ENCODE data around the gene ROBO1. TPM values are rescaled to one million over a fixed set of nuclear protein-coding genes. Genes with fewer than 3 reads are reported as not detected.

The ROBO1 gene
- total RNA-seq, 2 experiments from 2014 or later, result 3.0 to 3.1 TPM

- Mint-ChIP-seq H3K4me3 (no peak overlapping the region), H3K27me3 (ENCODE audit: low read depth) (no peaks in the 10 kb centered on the region), H3K4me1 (ENCODE audit: low read depth) (no peaks in the 10 kb centered on the region), H3K27ac (no peak overlapping the region), H3K9me3 (ENCODE audit: insufficient read depth) (no peaks in the 10 kb centered on the region), H3K36me3 (ENCODE audit: low read depth) (no peaks in the 10 kb centered on the region)
- DNase-seq, result no peak
- ChIA-PET CTCF (no interaction called here), POLR2A (no interaction called here)
- no peak for ATAC-seq
Measured at GRCh38 chr3:78847603-78848002, 920.2 kb downstream of the ROBO1 start.

GRCh38 chr3:78847203-78847602 is 920.6 kb downstream of the ROBO1 start:
- H3K4me3 Mint-ChIP-seq, result no peak overlapping the region
- CTCF ChIA-PET, result no interaction called here
- no peaks in the 10 kb centered on the region for H3K4me1 Mint-ChIP-seq (ENCODE audit: low read depth)
- POLR2A ChIA-PET, result no interaction called here
- no peak for DNase-seq
- H3K27ac Mint-ChIP-seq, result no peak overlapping the region
- H3K36me3 Mint-ChIP-seq (ENCODE audit: low read depth), result no peaks in the 10 kb centered on the region
- ATAC-seq, result no peak
- no peaks in the 10 kb centered on the region for H3K9me3 Mint-ChIP-seq (ENCODE audit: insufficient read depth)
- H3K27me3 Mint-ChIP-seq (ENCODE audit: low read depth), result no peaks in the 10 kb centered on the region

- Mint-ChIP-seq H3K4me1 (ENCODE audit: low read depth) (no peaks in the 10 kb centered on the region), H3K27ac (no peak overlapping the region), H3K36me3 (ENCODE audit: low read depth) (no peaks in the 10 kb centered on the region), H3K4me3 (no peak overlapping the region), H3K9me3 (ENCODE audit: insufficient read depth) (no peaks in the 10 kb centered on the region), H3K27me3 (ENCODE audit: low read depth) (no peaks in the 10 kb centered on the region)
- ATAC-seq (no peak), DNase-seq (no peak)
- ChIA-PET CTCF (no interaction called here), POLR2A (no interaction called here)
Measured at GRCh38 chr3:78846718-78847117, 921.1 kb downstream of the ROBO1 start.

DNA sequence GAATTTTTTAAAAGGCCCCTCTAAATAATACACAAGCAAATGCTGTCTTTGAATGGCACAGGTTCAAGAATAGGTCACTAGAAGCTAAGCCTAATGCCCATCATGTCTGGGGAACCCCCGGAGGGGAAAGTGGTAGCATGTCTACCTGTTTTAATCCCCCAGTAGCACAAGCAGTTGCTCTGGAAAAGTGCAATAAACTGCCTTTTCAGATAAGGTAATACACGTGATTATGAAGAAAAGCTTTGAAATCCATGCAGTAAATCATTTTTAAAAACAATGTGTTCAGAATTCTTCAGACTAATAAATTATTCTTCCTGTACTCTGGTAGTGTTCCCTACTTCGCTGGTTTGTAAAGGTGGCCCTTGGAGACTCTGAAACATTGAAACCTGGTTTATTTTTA is 922.2 kb downstream of the ROBO1 start:
- Mint-ChIP-seq H3K9me3 (ENCODE audit: insufficient read depth) (no peaks in the 10 kb centered on the region), H3K27me3 (ENCODE audit: low read depth) (no peaks in the 10 kb centered on the region), H3K36me3 (ENCODE audit: low read depth) (no peaks in the 10 kb centered on the region), H3K4me3 (no peak overlapping the region), H3K27ac (no peak overlapping the region), H3K4me1 (ENCODE audit: low read depth) (no peaks in the 10 kb centered on the region)
- POLR2A ChIA-PET, result no interaction called here
- CTCF ChIA-PET, result no interaction called here
- ATAC-seq (no peak), DNase-seq (no peak)

GRCh38 chr3:78844307-78844706 is 923.5 kb downstream of the ROBO1 start:
- Mint-ChIP-seq H3K27me3 (ENCODE audit: low read depth) (no peaks in the 10 kb centered on the region), H3K9me3 (ENCODE audit: insufficient read depth) (peaks cover 4% of the 10 kb centered on the region), H3K36me3 (ENCODE audit: low read depth) (no peaks in the 10 kb centered on the region), H3K4me3 (no peak overlapping the region), H3K27ac (no peak overlapping the region), H3K4me1 (ENCODE audit: low read depth) (no peaks in the 10 kb centered on the region)
- DNase-seq (no peak), ATAC-seq (no peak)
- CTCF ChIA-PET, result no interaction called here
- POLR2A ChIA-PET, result no interaction called here

GRCh38 chr3:78839693-78840092 is 928.1 kb downstream of the ROBO1 start:
- H3K4me3 Mint-ChIP-seq, result no peak overlapping the region
- no peaks in the 10 kb centered on the region for H3K27me3 Mint-ChIP-seq (ENCODE audit: low read depth)
- no peak for ATAC-seq
- POLR2A ChIA-PET, result no interaction called here
- no peaks in the 10 kb centered on the region for H3K4me1 Mint-ChIP-seq (ENCODE audit: low read depth)
- peaks cover 4% of the 10 kb centered on the region for H3K9me3 Mint-ChIP-seq (ENCODE audit: insufficient read depth)
- H3K36me3 Mint-ChIP-seq (ENCODE audit: low read depth), result no peaks in the 10 kb centered on the region
- DNase-seq, result no peak
- no peak overlapping the region for H3K27ac Mint-ChIP-seq
- CTCF ChIA-PET, result no interaction called here

DNA sequence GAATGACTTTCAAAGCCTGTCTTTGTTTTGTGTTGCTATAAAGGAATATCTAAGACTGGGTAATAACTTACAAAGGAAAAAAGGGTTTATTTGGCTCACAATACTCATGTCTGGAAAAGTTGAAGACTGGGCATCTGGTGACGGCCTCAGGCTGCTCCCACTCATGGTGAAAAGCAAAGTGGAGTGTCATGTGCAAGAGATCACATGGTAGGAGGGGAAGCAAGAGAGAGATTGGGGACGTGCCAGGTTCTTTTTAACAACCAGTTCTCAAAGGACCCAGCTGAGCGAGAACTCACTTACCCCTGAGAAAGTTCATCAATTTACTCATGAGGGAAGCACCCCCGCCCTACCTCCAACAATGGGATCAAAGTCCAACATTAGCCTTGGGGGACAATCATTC is 929.4 kb downstream of the ROBO1 start:
- H3K27ac Mint-ChIP-seq, result no peak overlapping the region
- POLR2A ChIA-PET, result no interaction called here
- peaks cover 4% of the 10 kb centered on the region for H3K9me3 Mint-ChIP-seq (ENCODE audit: insufficient read depth)
- DNase-seq, result no peak
- no peaks in the 10 kb centered on the region for H3K27me3 Mint-ChIP-seq (ENCODE audit: low read depth)
- no peaks in the 10 kb centered on the region for H3K4me1 Mint-ChIP-seq (ENCODE audit: low read depth)
- CTCF ChIA-PET, result no interaction called here
- H3K36me3 Mint-ChIP-seq (ENCODE audit: low read depth), result no peaks in the 10 kb centered on the region
- H3K4me3 Mint-ChIP-seq, result no peak overlapping the region
- ATAC-seq, result no peak

GRCh38 chr3:78834910-78835309 is 932.9 kb downstream of the ROBO1 start:
- ChIA-PET CTCF (no interaction called here), POLR2A (no interaction called here)
- Mint-ChIP-seq H3K36me3 (ENCODE audit: low read depth) (no peaks in the 10 kb centered on the region), H3K27me3 (ENCODE audit: low read depth) (no peaks in the 10 kb centered on the region), H3K4me1 (ENCODE audit: low read depth) (no peaks in the 10 kb centered on the region), H3K9me3 (ENCODE audit: insufficient read depth) (peaks cover 4% of the 10 kb centered on the region), H3K27ac (no peak overlapping the region), H3K4me3 (no peak overlapping the region)
- no peak for ATAC-seq
- no peak for DNase-seq

GRCh38 chr3:78832785-78833204 is 935.0 kb downstream of the ROBO1 start:
- H3K9me3 Mint-ChIP-seq (ENCODE audit: insufficient read depth), result peaks cover 5% of the 10 kb centered on the region
- DNase-seq (no peak), ATAC-seq (no peak)
- no peak overlapping the region for H3K27ac Mint-ChIP-seq
- H3K36me3 Mint-ChIP-seq (ENCODE audit: low read depth), result no peaks in the 10 kb centered on the region
- H3K27me3 Mint-ChIP-seq (ENCODE audit: low read depth), result no peaks in the 10 kb centered on the region
- ChIA-PET CTCF (no interaction called here), POLR2A (no interaction called here)
- H3K4me3 Mint-ChIP-seq, result no peak overlapping the region
- no peaks in the 10 kb centered on the region for H3K4me1 Mint-ChIP-seq (ENCODE audit: low read depth)

DNA sequence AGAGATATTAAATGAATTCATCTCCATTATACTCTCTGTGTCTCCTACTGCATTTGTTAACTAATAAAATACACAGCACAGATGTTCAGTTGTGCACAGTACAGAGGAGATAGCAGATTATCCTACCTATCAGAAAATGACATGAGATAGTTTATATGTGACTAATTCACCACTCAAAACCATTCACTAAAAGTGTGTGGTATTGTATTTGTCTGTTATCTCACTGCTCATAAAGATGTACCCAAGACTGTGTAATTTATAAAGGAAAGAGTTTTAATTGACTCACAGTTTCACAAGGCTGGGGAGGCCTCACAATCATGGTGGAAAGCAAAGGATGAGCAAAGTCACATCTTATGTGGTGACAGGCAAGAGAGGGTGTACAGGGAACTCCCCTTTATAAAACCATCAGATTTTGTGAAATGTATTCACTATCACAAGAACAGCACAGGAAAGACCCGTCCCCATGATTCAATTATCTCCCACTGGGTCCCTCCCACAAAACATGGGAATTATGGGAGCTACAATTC is 936.3 kb downstream of the ROBO1 start:
- no peak overlapping the region for H3K27ac Mint-ChIP-seq
- H3K9me3 Mint-ChIP-seq (ENCODE audit: insufficient read depth), result peaks cover 5% of the 10 kb centered on the region
- no peak overlapping the region for H3K4me3 Mint-ChIP-seq
- no peak for DNase-seq
- H3K36me3 Mint-ChIP-seq (ENCODE audit: low read depth), result no peaks in the 10 kb centered on the region
- H3K4me1 Mint-ChIP-seq (ENCODE audit: low read depth), result no peaks in the 10 kb centered on the region
- H3K27me3 Mint-ChIP-seq (ENCODE audit: low read depth), result no peaks in the 10 kb centered on the region
- CTCF ChIA-PET, result no interaction called here
- POLR2A ChIA-PET, result no interaction called here
- ATAC-seq, result no peak

GRCh38 chr3:78830470-78830869 is 937.3 kb downstream of the ROBO1 start:
- POLR2A ChIA-PET, result no interaction called here
- DNase-seq (no peak), ATAC-seq (no peak)
- Mint-ChIP-seq H3K4me3 (no peak overlapping the region), H3K9me3 (ENCODE audit: insufficient read depth) (peaks cover 5% of the 10 kb centered on the region), H3K36me3 (ENCODE audit: low read depth) (no peaks in the 10 kb centered on the region), H3K27me3 (ENCODE audit: low read depth) (no peaks in the 10 kb centered on the region), H3K4me1 (ENCODE audit: low read depth) (no peaks in the 10 kb centered on the region), H3K27ac (no peak overlapping the region)
- CTCF ChIA-PET, result no interaction called here

- H3K9me3 Mint-ChIP-seq (ENCODE audit: insufficient read depth), result peaks cover 5% of the 10 kb centered on the region
- ATAC-seq, result no peak
- no peak for DNase-seq
- H3K36me3 Mint-ChIP-seq (ENCODE audit: low read depth), result no peaks in the 10 kb centered on the region
- H3K4me1 Mint-ChIP-seq (ENCODE audit: low read depth), result no peaks in the 10 kb centered on the region
- ChIA-PET CTCF (no interaction called here), POLR2A (no interaction called here)
- no peak overlapping the region for H3K4me3 Mint-ChIP-seq
- H3K27ac Mint-ChIP-seq, result no peak overlapping the region
- H3K27me3 Mint-ChIP-seq (ENCODE audit: low read depth), result no peaks in the 10 kb centered on the region
Measured at GRCh38 chr3:78827618-78828017, 940.2 kb downstream of the ROBO1 start.

DNA sequence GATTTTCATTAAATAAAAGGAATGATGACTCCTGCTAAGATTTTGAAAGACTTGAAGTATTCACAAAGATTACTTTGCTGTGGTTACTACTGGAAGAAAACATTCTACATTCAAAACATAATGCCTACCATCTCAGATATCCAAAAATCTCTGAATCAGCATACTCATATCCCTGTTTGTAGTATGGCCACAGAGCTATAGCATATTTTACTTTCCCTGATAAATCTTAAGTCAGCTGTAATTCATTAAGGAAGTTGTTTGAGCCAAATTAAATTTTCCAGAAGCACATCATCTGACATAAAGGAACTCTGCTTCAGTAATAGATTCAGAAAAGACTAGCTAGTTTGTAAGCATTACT is 942.0 kb downstream of the ROBO1 start:
- H3K9me3 Mint-ChIP-seq (ENCODE audit: insufficient read depth), result peaks cover 5% of the 10 kb centered on the region
- H3K27me3 Mint-ChIP-seq (ENCODE audit: low read depth), result no peaks in the 10 kb centered on the region
- DNase-seq (no peak), ATAC-seq (no peak)
- H3K4me3 Mint-ChIP-seq, result no peak overlapping the region
- no peaks in the 10 kb centered on the region for H3K4me1 Mint-ChIP-seq (ENCODE audit: low read depth)
- POLR2A ChIA-PET, result no interaction called here
- CTCF ChIA-PET, result no interaction called here
- H3K27ac Mint-ChIP-seq, result no peak overlapping the region
- no peaks in the 10 kb centered on the region for H3K36me3 Mint-ChIP-seq (ENCODE audit: low read depth)

Measured in activated CD8-positive, alpha-beta T cell treated with anti-CD3 and anti-CD28 coated beads, Interleukin-2, amount 10 ng/mL, durations not matched to agents 7 days and 5 days (primary cell).